Calu3 (cell line): Measurements from ENCODE around the gene NEK6. TPM values are rescaled to one million over a fixed set of nuclear protein-coding genes. Genes with fewer than 3 reads are reported as not detected.

Experiments
- BruUV-seq: library from RNA; stranded (reverse); fragments of 400-500 nt; replicated peaks from 2 replicates; lab custom pipeline; 2021; lab: Mats Ljungman, UMichigan
- CTCF ChIA-PET: fragments of 300-600 bp; sonication (Branson Sonifier 250); formaldehyde crosslinking; loops from one replicate; lab custom pipeline; 2022; ENCODE audit warnings: antibody characterized with exemption; lab: Charles Lee
- DNase-seq: peaks from one replicate; pipeline ENCODE4 v3.0.0; 2022
- H3K27ac Mint-ChIP-seq: one replicate; pipeline ENCODE4 v1.8.0; 2022; ENCODE audit warnings: mixed read lengths; ENCODE audit not compliant: unreplicated experiment
- H3K27me3 Mint-ChIP-seq: one replicate; pipeline ENCODE4 v1.8.0; 2022; ENCODE audit warnings: mixed read lengths; ENCODE audit not compliant: unreplicated experiment
- H3K36me3 Mint-ChIP-seq: one replicate; pipeline ENCODE4 v1.8.0; 2022; ENCODE audit warnings: mild to moderate bottlenecking, moderate library complexity, mixed read lengths; ENCODE audit not compliant: insufficient read depth, unreplicated experiment
- H3K4me1 Mint-ChIP-seq: one replicate; pipeline ENCODE4 v1.8.0; 2022; ENCODE audit warnings: mild to moderate bottlenecking, low read depth, mixed read lengths; ENCODE audit not compliant: unreplicated experiment
- H3K4me3 Mint-ChIP-seq: one replicate; pipeline ENCODE4 v1.8.0; 2022; ENCODE audit warnings: mild to moderate bottlenecking, low read depth, moderate library complexity, mixed read lengths; ENCODE audit not compliant: unreplicated experiment
- H3K9me3 Mint-ChIP-seq: one replicate; pipeline ENCODE4 v1.8.0; 2022; ENCODE audit warnings: low read depth, mixed read lengths; ENCODE audit not compliant: unreplicated experiment
- CTCF ChIP-seq: fragments of 200-600 bp; IDR thresholded peaks from one replicate; pipeline ENCODE4 v1.8.0; 2022; ENCODE audit warnings: antibody characterized with exemption; ENCODE audit not compliant: unreplicated experiment
- intact Hi-C: fragments of 100-400 bp; cut with micrococcal nuclease; formaldehyde crosslinking; loops from one replicate; pipeline ENCODE4 v1.10.0; 2022; ENCODE audit not compliant: unreplicated experiment
- total RNA-seq: library from RNA; stranded (reverse); gene quantifications from 2 replicates; pipeline ENCODE4 v1.2.3, GENCODE V29; 2022

The NEK6 gene
- total RNA-seq, 1 experiment from 2014 or later: 43.0 TPM

GRCh38 chr9:124354346-124355038, 96.7 kb downstream of the NEK6 start:
- CTCF ChIA-PET: no interaction called here
- Mint-ChIP-seq H3K27me3 (no peaks in the 10 kb centered on the region), H3K4me1 (no peaks in the 10 kb centered on the region), H3K4me3 (no peak overlapping the region), H3K36me3 (peaks cover 64% of the 10 kb centered on the region), H3K27ac (no peak overlapping the region), H3K9me3 (no peaks in the 10 kb centered on the region)
- intact Hi-C loops: no loop called here
- no peak for DNase-seq
- no peak for TF ChIP-seq CTCF
- no TSS peak for BruUV-seq

- BruUV-seq: no TSS peak
- CTCF ChIA-PET: no interaction called here
- no peaks in the 10 kb centered on the region for H3K4me1 Mint-ChIP-seq
- H3K27me3 Mint-ChIP-seq: no peaks in the 10 kb centered on the region
- no peak overlapping the region for H3K4me3 Mint-ChIP-seq
- peaks cover 69% of the 10 kb centered on the region for H3K36me3 Mint-ChIP-seq
- DNase-seq: no peak
- intact Hi-C loops: no loop called here
- no peaks in the 10 kb centered on the region for H3K9me3 Mint-ChIP-seq
- TF ChIP-seq CTCF: no peak
- no peak overlapping the region for H3K27ac Mint-ChIP-seq
Measured at GRCh38 chr9:124355039-124355940, 97.5 kb downstream of the NEK6 start.

GRCh38 chr9:124355941-124356744, 98.4 kb downstream of the NEK6 start:
- intact Hi-C loops: no loop called here
- CTCF ChIA-PET: no interaction called here

More at GRCh38 chr9:124355941-124356744, 98.4 kb downstream of the NEK6 start:
- Mint-ChIP-seq H3K9me3 (no peaks in the 10 kb centered on the region), H3K27ac (no peak overlapping the region), H3K27me3 (no peaks in the 10 kb centered on the region), H3K4me3 (no peak overlapping the region), H3K36me3 (peaks cover 61% of the 10 kb centered on the region), H3K4me1 (no peaks in the 10 kb centered on the region)
- no peak for DNase-seq
- no peak for TF ChIP-seq CTCF
- no TSS peak for BruUV-seq
